T-helper 2 cell treated with Interferon-gamma antibody and Interleukin-4, amounts not matched to agents 100 ng/mL and 5 ng/mL, for 36 hours (primary cell): ENCODE measurements around the gene EPB41L4A. TPM values are rescaled to one million over a fixed set of nuclear protein-coding genes. Genes with fewer than 3 reads are reported as not detected.
"Not testable (repeated sequence)": the region's sequence is repeated elsewhere in the genome, so short reads cannot be mapped to it uniquely, and the experiment has no call there.

Experiments
- intact Hi-C: fragments of 100-400 bp; cut with micrococcal nuclease; formaldehyde crosslinking; loops from one replicate; pipeline ENCODE4 v1.15.1; 2023
- total RNA-seq: library from RNA; stranded (reverse); gene quantifications from 2 replicates; pipeline ENCODE4 v1.2.3, GENCODE V29; 2022

The EPB41L4A gene
- total RNA-seq, 1 donor from 2014 or later = 0.70 TPM

- intact Hi-C loops = no loop called here
These were observed 160.5 kb downstream of the EPB41L4A start for GRCh38 chr5:112258571-112258970.

GRCh38 chr5:112257976-112258375, 161.1 kb downstream of the EPB41L4A start:
- intact Hi-C loops = no loop called here

GRCh38 chr5:112257005-112257404, 162.1 kb downstream of the EPB41L4A start:
- intact Hi-C loops = no loop called here

- intact Hi-C loops = no loop called here
These were observed 164.8 kb downstream of the EPB41L4A start for GRCh38 chr5:112254303-112254702.

- intact Hi-C loops = no loop called here
These were observed 165.4 kb downstream of the EPB41L4A start for GRCh38 chr5:112253478-112254250.

- intact Hi-C loops = no loop called here
These were observed 168.5 kb downstream of the EPB41L4A start for GRCh38 chr5:112250551-112250950.

GRCh38 chr5:112248623-112249022, 170.5 kb downstream of the EPB41L4A start:
- intact Hi-C loops = no loop called here

GRCh38 chr5:112247960-112248359, 171.1 kb downstream of the EPB41L4A start:
- intact Hi-C loops = no loop called here

- intact Hi-C loops = no loop called here
These were observed 173.4 kb downstream of the EPB41L4A start for GRCh38 chr5:112245656-112246055.

- intact Hi-C loops = no loop called here
These were observed 179.1 kb downstream of the EPB41L4A start for GRCh38 chr5:112239996-112240395.

- intact Hi-C loops = no loop called here
These were observed 180.6 kb downstream of the EPB41L4A start for GRCh38 chr5:112238473-112238872.

GRCh38 chr5:112237456-112237855, 181.6 kb downstream of the EPB41L4A start:
- intact Hi-C loops = no loop called here

- intact Hi-C loops = no loop called here
These were observed 185.1 kb downstream of the EPB41L4A start for GRCh38 chr5:112234000-112234399.

GRCh38 chr5:112232667-112233066, 186.4 kb downstream of the EPB41L4A start:
- intact Hi-C loops = no loop called here

- intact Hi-C loops = no loop called here
These were observed 188.5 kb downstream of the EPB41L4A start for GRCh38 chr5:112230606-112231005.

- intact Hi-C loops = no loop called here
These were observed 190.4 kb downstream of the EPB41L4A start for GRCh38 chr5:112228667-112229066.

GRCh38 chr5:112227911-112228631, 191.0 kb downstream of the EPB41L4A start:
- intact Hi-C loops = no loop called here

- intact Hi-C loops = no loop called here
These were observed 192.9 kb downstream of the EPB41L4A start for GRCh38 chr5:112226215-112226614.

GRCh38 chr5:112222997-112223396, 196.1 kb downstream of the EPB41L4A start:
- intact Hi-C loops = not testable (repeated sequence)

- intact Hi-C loops = no loop called here
These were observed 197.9 kb downstream of the EPB41L4A start for GRCh38 chr5:112221128-112221527.

- intact Hi-C loops = no loop called here
These were observed 200.1 kb downstream of the EPB41L4A start for GRCh38 chr5:112219000-112219399.

- intact Hi-C loops = no loop called here
These were observed 201.1 kb downstream of the EPB41L4A start for GRCh38 chr5:112217843-112218579.
